ENCODE results near the gene TMEM91.
A peak's percentile ranks its signal among the peaks of the same experiment; 100 is the strongest.
"Not testable (repeated sequence)": the region's sequence is repeated elsewhere in the genome, so short reads cannot be mapped to it uniquely, and the experiment has no call there.

The TMEM91 gene

GRCh38 chr19:41376241-41376997, at the start of gene TMEM91:
TSS of gene TMEM91 (plus strand) at chr19:41376533. CDS start at chr19:41378310, 1,777 bp downstream.
- no peak for DNase-seq (ENCODE audit: low spot score)

DNA sequence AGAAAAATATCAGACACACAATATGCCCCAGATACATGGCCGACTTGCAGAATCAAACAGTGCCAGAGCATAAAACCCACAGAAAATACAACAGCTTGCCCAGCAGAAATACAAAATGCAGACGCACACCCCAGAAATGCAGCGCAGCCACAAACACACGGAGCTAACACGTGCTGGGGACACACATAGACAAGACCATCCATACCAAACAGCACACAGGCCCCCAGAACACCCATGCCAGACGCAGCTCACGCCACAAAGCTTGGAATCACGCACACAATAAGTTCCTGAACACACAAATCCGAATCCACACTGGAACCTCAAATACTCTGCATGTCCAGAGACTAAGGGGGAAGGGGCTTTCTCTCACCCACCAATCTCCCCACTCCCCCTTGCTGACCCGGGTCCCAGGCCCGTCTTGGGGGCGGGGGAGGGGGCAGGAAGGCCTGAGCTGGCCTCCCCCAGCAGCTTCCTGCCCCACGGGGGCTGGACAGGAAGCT, 49.2 kb upstream of the TMEM91 start:
- no peak for DNase-seq (ENCODE audit: low spot score)

DNA sequence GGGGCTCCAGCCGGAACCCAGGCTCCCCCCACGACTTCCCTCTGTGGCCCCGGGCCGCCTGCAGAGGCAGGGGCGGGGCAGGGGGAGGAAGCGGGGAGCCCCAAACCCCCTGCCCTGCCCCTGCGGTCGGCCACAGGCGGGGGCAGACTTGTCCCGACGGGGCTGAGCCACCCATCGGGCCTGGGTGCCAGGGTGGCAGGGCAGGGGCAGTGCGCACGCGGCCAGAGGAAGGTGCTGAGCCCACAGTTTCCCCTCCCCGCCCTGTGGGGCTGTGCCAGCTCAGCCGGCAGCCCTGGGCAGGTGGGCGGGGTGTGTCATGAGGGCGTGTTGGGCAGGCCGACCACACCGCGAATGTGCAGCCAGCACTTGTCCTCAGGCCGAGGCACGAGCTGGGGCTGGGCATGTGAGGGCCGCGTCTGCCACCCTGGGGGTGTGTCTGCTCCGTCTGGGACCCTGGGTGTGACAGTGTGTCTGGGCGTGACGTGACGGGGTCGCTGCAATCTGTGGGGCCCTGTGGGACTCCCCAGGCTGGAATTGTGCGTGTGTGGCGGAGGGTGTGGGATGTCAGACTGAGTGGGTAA, 48.7 kb upstream of the TMEM91 start:
- DNase-seq (ENCODE audit: low spot score), result no peak

DNA sequence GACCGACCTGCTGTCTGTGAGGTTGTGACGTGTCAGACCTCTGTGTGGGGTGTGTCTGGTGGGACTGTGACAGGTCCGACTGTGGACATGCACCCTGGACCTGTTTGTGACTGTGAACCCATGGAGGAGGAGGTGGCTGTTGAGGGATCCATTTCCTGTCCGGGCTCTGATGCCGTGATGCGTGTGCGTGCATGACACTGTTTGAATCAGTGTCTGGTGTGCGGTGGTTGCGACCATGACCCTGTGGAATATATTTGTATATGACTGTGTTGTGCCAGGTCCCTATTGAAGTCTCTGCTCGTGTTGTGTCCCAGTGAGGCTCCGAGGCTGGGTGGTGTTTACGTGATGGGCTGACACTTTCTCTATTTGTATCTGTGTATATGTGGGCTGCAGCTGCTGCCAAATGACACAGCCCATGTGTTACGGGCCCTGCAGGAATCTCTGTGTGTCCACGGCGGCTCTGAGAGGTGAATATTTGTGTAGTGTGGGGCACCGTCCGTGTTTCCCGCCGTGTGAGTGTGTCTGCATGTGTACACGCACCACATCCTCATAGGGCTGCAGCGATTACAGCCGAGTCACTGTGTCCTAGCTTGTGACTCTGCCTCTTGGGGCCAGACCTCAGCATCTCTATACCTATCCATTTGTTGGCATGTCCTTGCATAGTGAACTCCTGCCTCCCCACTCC, 48.0 kb upstream of the TMEM91 start:
- DNase-seq (ENCODE audit: low spot score), result no peak

GRCh38 chr19:41328842-41329225, 47.5 kb upstream of the TMEM91 start:
- DNase-seq (ENCODE audit: low spot score), result no peak

GRCh38 chr19:41330481-41330880, 45.9 kb upstream of the TMEM91 start:
- DNase-seq (ENCODE audit: low spot score), result no peak

DNA sequence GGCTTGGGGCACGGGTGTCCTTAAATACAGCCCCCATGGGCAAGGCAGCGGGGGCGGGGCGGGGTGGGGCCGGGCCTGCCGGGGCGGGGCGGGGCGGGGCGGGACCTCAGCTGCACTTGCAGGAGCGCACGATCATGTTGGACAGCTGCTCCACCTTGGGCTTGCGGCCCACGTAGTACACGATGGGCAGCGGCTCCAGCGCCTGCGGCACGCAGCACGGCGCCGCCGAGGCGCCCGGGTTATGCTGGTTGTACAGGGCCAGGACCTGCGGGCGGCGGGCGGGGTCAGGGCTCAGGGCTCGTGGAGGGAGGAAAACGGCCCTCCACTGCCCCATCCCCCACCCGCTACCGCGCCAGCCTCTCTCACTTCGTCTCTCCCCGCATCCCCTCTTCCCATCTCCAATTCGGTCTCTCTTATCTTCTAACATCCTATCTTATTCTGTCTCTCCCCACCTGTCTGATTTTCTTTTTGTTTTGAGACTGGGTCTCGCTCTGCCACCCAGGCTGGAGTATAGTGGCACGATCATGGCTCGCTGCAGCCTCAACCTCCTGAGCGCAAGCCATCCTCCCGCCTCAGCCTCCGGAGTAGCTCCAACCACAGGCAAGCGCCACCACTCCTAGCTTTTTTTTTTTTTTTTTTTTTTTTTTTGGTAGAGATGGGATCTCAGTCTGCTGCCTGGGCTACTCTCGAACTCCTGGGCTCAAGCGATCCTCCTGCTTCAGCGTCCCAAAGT, 45.2 kb upstream of the TMEM91 start:
- no peak for DNase-seq (ENCODE audit: low spot score)

DNA sequence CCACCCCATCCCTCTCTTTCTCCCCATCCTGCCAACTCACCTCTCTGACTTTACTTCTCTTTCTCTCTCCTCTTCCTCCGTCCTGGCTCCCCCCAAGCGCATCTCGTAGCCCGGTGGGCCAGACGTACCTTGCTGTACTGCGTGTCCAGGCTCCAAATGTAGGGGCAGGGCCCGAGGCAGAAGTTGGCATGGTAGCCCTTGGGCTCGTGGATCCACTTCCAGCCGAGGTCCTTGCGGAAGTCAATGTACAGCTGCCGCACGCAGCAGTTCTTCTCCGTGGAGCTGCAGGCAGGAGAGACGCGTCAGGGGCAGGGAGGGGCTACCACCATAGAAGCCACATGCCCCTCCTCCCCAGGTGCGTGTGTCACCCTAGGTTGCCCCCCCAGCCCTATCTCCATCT, 44.3 kb upstream of the TMEM91 start:
- DNase-seq (ENCODE audit: low spot score), result no peak

DNA sequence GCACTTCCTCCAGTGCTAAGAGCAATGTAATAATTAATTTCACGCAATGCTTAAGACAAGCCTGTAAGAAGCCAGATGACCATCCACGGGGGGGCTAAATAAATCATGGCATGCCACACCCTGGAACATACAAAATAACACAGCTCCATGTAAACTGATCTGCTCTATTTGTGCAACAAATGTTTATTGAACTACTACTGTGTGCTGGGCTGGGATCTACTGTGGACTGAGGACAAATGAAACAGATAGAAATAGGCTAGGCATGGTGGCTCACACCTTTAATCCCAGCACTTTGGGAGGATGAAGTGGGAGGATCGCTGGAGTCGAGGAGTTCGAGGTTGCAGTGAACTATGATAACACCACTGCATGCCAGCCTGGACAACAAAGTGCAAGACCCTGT, 43.9 kb upstream of the TMEM91 start:
- DNase-seq (ENCODE audit: low spot score), result no peak

- DNase-seq (ENCODE audit: low spot score), result no peak
These were observed 41.5 kb upstream of the TMEM91 start for GRCh38 chr19:41334793-41335192.

DNA sequence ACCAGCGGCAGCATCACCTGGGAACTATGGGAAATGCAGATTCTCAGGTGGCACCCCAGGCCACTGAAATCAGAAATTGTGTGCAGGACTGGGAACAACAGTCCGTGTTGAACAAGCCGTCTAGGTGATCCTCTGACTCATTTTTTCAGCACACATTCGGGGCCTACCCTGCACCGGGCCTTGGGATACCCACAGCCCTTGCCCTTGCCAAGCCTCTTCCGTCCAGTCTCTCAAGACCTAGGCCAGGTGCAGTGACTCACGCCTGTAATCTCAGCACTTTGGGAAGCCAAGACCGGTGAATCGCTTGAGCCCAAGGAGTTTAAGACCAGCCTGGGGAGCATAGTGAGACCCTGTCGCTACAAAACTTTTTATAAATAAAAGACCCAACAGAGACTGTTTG, 40.9 kb upstream of the TMEM91 start:
- no peak for DNase-seq (ENCODE audit: low spot score)

- no peak for DNase-seq (ENCODE audit: low spot score)
These were observed 36.4 kb upstream of the TMEM91 start for GRCh38 chr19:41339936-41340335.

GRCh38 chr19:41341669-41342490, 34.5 kb upstream of the TMEM91 start:
- no peak for DNase-seq (ENCODE audit: low spot score)

GRCh38 chr19:41344162-41344561, 32.2 kb upstream of the TMEM91 start:
- DNase-seq (ENCODE audit: low spot score), result no peak

DNA sequence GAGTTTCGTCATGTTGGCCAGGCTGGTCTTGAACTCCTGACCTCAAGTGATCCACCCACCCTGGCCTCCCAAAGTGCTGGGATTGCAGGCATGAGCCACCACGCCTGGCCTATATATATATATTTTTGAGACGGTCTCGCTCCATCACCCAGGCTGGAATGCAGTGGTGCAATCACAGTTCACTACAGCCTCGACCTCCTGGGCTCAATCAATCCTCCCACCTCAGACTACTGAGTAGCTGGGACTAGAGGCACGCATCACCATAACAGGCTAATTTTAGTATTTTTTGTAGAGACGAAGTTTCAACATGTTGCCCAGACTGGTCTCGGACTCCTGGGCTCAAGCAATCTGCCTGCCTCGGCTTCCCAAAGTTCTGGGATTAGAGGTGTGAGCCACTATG, 29.4 kb upstream of the TMEM91 start:
- DNase-seq (ENCODE audit: low spot score), result not testable (repeated sequence)

DNA sequence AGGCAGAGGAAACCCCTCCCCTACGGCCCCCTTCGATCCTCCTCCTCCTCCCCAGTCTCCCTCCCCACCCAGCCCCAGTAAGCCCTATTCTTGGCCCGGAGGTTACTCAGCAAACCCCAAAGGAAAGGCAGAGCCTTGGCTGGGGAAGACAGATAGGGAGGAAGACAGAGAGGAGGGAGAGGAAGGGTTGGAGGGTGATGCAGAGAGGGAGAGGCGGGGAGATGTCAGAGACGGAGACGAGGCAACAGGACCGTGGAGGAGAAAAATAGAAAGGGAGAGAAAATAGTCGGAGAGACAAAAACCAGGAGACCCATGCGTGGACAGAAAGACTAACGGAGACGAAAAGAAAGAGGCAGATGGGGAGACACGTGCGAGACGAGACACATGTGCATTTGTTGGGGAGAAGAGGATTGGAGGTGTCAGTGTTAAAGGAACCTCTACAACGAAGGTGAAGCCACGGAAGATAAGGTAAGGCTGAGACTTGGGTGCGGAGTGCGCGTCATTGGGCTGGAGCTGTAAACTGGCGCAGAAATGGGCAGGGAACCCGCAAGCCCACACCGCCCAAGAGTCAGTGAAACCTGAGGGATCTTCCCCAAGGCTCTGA, 25.5 kb upstream of the TMEM91 start:
- DNase-seq (ENCODE audit: low spot score), result no peak

DNA sequence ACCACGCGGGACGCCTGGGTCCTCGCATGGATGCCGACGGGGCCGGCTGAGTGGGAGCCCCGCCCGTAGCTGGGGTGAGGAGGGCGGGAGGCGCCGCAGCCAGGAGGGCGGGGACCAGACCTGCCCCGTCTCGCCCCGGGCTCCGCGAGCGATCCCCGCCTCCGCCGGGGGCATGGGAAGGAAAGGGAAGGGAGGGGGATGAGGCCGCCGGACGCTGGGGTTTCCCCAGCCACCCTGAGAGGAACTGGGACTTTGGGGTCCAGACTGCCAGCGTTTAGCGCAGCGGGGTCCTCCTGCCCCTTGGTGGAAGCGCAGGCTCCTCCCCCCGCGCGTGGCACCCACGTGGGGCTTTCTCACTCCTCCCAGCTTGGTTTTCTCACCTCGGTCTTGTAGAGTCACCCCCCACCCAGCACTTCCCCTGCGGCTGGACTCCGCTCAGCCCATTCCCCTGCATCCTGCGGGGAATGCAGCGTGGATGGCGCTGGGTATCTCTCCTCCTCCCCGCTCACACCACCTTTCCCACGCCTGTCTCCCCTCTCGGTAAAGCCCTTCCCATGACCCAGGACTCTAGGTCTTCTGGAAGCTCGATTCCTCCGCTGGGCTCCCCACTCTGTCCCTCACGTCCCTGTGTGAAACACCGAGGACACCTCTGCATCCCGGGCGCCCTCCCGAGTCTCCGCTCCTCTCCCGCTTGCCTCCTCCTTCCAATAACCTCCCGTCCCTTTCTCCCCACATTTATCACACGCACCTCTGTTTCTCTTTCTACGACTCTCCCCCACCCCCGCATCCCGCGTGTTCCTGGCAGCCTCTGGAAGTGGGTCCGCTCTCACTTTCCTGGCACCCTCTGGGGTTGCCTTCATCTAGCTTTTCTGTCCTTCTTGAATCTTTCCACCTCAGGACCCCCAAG, 24.7 kb upstream of the TMEM91 start:
- peak; percentile 32 for DNase-seq (ENCODE audit: low spot score)

GRCh38 chr19:41352279-41352608, 24.1 kb upstream of the TMEM91 start:
- DNase-seq (ENCODE audit: low spot score), result no peak

DNA sequence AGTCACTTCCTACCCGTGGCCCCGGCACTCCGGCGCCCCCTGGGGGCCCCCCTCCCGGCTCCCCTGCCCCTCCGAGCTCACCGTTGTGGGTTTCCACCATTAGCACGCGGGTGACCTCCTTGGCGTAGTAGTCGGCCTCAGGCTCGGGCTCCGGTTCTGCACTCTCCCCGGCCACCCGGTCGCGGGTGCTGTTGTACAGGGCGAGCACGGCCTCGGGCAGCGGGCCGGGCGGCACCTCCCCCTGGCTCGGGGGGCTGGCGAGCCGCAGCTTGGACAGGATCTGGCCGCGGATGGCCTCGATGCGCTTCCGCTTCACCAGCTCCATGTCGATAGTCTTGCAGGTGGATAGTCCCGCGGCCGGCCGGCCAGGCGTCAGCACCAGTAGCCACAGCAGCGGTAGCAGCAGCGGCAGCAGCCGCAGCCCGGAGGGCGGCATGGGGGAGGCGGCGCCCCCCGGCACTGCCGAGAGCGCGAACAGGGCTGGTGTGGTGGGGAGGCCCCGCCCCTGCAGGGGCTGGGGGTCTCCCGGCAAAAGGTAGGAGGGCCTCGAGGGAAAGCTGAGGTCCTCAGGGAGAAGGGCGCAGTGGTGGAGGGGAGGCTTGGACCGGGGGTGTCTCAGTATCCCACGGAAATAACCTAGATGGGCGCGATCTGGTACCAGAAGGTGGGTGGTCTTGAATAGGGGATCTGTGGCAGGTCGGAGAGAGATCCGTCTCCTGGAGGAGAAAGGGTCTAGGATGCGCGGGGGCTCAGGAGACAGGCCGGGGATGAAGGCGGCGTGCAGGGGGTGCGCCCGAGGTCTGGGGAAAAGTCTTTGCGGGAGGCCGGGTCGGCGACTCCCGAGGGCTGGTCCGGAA, 23.5 kb upstream of the TMEM91 start:
- no peak for DNase-seq (ENCODE audit: low spot score)
